GM18517 (cell line): ENCODE data around the gene KRT85.
A peak's percentile ranks its signal among the peaks of the same experiment; 100 is the strongest.
"Not testable (repeated sequence)": the region's sequence is repeated elsewhere in the genome, so short reads cannot be mapped to it uniquely, and the experiment has no call there.

Source experiments
- ATAC-seq: cut with Tn5 transposase; IDR thresholded peaks from one replicate; pipeline ENCODE4 v1.9.1; 2021; ENCODE audit warnings: mild to moderate bottlenecking, moderate library complexity; ENCODE audit not compliant: unreplicated experiment

KRT85 gene

GRCh38 chr12:52327830-52328500 is 39.3 kb downstream of the KRT85 start:
- ATAC-seq, result no peak

GRCh38 chr12:52327052-52327829 is 40.0 kb downstream of the KRT85 start:
- peak; percentile 90 for ATAC-seq

GRCh38 chr12:52324153-52324444 is 43.2 kb downstream of the KRT85 start:
- no peak for ATAC-seq

DNA sequence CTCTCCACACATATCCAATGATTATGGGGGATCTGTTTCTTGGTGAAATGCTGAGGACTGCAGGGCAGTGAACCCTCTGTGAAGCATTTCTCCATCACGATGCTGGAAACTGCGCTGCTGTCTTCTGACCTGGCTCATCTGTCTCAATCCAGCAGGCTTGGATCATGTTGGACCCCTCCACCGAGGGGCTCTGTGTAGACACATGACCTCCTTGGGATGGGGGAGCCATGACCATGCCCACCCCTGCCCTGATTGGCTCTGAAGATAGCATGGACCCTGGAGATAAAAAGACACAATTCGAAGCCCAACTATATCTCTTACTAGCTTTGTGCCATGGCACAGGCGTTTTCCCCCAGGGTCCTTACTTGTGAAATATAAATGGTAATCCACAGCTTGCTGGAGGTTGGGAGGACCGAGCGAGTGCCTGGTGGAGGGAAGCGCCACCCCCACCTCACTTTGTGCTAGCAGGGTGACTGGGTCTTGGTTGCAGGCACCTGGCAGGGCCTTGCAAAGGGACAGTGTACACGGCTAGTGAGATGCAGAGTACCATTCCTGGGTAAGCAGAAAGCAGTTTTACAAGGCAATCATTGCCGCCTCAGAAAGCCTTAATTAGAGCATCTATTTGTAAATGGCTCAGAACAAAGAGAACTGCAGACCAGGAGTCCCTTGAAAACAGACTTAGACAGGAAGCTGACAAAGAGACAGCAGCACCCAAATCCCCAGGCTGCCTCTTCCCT is 43.7 kb downstream of the KRT85 start:
- no peak for ATAC-seq

GRCh38 chr12:52323001-52323400 is 44.3 kb downstream of the KRT85 start:
- no peak for ATAC-seq

- no peak for ATAC-seq
These were observed 45.2 kb downstream of the KRT85 start for GRCh38 chr12:52322069-52322468.

DNA sequence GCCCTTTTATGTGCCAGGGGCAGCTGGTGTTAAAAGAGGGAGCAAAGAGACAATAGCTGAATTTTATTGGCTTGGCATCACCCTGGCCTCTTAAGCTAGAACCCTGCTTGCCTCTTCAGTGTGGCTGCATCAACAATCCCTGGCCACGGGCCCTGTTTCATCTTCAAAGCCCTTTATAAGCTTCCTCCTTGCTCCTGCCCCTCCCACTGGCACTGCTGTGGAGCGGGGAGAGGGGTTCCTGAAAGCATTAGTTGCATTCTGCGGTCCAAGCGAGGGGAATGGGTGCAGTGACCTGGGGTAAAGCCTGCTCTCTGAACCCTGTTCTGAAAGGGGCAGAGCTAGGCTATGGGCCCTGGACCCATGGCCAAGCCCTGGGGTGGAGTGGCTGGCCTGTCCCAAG is 45.9 kb downstream of the KRT85 start:
- ATAC-seq, result no peak

- ATAC-seq, result no peak
These were observed 46.4 kb downstream of the KRT85 start, which contains the start of gene KRT83 for GRCh38 chr12:52320784-52321400. Gene KRT83, minus strand, starts transcription at chr12:52321398. Its CDS starts 63 bp downstream, at chr12:52321335.

DNA sequence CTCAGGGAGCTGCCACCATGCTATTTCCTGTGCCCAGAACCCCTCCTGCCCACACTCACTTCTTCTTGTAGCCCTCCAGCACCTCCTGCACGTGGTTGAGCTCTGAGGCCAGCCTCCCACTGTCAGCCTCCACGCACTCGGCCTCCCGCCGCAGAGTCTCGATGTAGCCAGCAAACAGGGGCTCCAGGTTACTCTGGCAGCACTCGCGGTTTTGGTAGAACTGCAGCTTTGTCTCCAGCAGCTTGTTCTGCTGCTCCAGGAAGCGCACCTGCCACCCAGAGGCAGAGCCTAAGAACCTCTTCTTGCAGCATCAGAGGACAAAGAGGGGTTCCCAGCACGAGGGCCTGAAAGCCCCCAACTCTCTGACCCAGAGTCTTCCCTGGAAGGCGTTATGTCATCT is 48.2 kb downstream of the KRT85 start:
- ATAC-seq, result no peak

DNA sequence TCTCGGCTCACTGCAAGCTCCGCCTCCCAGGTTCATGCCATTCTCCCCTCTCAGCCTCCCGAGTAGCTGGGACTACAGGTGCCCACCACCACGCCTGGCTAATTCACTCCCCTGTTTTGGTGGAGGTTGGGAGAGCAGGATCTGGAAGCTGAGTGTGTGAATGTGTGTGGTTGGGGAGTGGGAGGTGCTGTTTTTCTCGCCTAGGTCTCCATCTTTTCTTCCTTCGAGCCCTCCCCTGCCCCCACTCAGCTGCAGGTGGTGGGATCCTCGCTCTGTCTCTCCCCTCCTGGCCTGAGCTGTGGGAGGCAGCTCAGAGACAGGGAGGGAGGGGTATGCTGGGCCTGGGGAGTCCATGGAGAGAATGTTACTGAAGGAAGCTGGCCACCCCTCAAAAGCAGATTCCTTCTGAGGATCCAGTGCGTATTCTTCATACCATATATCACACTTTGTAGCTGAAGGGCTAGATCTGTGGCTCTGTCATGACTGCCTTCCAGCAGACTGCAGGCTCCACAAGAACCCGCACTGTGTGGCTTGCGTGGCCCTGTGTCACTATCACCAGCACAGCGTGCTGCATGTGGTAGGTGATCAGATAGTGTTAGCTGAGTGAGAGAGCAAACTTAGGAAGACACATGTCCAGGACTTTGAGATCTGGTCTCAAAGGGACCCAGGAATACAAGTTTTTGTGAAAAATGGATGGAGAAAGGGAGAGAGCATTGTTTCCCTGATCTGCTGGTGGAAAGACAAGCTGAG is 48.9 kb downstream of the KRT85 start:
- ATAC-seq, result no peak

GRCh38 chr12:52317468-52318052 is 49.7 kb downstream of the KRT85 start:
- ATAC-seq, result no peak

DNA sequence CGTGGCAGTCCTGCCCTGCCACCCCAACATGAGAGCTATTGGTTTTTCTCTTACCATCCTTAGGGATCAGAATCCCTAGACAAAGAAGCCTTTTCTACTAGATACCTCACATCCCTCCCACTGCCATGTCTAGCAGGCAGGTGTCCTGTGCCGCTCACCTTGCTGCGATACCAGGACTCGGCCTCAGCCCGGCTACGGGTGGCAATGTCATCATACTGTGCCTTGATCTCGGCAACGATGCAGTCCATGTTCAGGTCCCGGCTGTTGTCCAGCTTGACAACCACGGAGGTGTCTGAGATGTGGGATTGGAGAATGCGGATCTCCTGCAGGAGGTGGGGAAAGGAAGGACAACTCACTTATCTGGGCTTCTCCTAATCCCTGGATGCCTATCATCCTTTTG is 50.6 kb downstream of the KRT85 start:
- ATAC-seq, result no peak

DNA sequence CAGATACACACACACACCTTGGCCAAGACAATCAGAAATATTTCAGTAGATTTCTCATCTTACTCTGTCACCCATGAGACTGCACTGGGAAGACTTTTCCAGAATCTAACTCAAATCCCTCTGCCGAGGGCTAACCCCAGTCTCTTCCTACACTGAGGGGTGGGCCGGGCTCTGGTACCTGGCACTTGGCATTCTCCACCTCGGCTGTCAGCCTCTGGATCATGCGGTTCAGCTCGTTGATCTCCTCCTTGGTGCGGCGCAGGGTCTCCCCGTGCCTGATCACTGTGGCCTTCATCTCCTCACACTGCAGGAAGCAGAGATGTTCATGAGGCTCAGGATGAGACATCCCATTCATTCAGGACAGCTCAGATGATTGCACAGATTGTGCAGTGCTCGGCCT is 51.0 kb downstream of the KRT85 start:
- no peak for ATAC-seq

DNA sequence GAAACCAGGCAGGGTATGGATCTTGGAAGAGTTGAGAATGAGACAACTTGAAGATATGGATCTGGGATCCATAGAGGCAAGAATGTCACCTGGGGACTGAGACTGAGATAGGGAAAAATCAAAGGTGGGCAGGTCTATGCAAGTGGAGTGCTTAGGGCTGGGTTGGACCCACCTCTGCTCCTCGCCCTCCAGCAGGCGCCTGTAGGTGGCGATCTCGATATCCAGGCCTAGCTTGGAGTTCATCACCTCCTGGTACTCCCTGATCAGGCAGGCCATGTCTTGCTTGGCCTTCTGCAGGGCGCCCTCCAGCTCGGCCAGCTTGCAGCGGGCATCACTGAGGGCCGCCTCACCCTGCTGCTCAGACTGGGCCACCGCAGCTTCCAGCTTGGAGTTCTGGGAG is 51.6 kb downstream of the KRT85 start:
- ATAC-seq, result not testable (repeated sequence)

DNA sequence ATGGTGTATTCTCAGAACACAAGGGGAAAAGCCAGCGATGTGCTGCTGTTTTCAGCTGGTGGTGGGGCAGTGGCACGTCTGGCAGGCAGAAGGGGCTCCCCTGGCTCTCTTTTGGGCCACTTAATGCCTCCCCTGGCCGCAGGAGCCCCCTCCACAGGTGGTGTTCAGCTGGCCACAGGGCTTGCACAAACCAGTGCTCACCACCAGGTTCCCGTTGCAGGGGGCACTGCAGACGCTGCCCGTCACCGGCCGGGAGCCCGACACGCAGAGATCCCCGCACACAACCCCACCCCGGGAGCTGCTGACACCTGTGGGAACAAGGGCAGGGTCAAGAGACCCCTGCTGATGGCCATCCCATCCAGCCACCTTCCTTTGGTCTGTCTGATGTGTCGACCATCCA is 52.8 kb downstream of the KRT85 start:
- ATAC-seq, result no peak

GRCh38 chr12:52313926-52314325 is 53.4 kb downstream of the KRT85 start:
- ATAC-seq, result no peak

DNA sequence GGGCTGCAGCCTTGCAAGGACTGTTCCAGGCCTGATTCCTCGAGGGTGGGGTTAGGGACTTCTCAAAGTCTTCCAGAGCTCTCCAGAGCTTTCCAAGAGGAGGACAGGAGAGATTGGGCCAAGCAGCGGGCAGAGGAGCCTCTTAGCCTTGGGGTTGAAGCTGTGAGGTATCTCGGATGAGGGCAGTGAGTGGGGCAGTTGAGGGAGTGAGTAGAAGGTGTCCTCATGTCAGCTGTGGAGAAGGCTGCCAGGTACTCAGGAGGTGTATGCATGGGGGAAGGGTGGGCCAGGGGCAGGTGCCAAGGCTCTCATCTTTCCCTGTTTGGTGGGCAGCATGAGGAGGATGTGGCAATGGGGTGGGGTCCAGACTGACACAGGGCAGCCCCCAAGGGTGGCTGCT is 53.8 kb downstream of the KRT85 start:
- ATAC-seq, result no peak

DNA sequence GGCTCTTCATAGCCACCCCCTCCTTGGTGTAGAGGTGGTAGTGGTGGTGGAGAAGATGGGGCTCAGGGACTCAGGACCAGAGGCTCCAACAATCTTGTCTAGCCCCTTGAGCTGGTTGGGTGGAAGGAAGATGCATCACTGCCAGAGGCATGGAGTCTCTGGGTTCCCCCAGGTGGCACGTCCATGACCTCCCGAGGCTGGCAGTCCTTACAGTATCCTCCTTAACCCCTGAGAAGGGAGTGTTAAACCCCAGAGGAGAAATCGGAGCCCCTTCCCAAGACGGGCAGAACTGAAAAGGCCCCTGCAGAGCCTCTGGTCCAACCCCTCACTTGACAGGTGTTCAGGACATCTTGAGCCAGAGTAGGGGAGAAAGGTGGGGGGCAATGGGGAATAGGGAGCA is 55.2 kb downstream of the KRT85 start:
- ATAC-seq, result no peak

DNA sequence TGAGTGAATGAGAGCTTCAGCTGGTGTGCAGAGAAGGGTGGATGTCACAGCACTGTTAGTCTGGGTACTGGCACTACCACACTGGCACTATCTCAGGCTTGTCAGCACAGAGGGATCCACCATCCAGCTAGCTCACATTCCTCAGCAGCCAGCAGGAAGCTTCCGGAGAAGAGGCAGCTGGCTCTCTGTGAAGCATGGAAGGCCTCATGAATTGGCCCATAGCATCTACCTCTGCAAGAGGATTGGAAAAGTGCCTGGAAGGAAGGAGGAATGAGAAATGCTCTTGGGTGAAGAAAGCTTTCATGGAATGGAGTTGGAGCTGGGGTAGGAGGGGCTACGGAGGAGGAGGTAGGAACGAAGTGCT is 56.0 kb downstream of the KRT85 start:
- no peak for ATAC-seq

DNA sequence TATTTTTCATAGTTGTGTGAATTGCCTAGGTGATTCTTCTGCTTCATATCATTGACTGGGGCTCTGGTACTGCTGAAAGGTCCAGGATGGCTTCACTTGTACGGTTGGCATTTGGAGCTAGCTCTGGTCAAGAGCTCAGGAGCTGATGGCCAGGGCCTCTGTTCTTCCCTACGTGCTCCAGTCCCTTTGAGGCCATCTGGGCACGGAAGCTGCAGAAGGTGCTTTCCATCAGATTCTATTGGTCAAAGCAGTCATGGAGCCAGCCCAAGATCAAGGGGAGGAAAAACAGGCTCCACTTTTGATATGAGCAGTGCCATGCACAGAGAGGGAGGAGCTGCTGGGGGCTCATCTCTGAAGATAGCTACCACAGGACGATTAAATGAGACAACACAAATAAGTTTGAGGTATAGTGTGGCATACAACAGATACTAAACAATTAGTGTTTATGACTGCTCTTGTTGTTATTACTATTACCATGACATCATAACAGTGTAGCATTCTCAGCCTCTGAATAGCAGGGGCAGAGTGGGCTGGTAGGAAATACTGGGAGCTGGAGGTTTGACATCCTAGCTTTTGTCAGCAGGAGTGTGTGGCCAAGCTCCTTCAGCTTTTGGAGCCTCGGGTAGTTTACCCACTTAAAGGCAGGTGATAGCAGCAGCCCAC is 56.5 kb downstream of the KRT85 start:
- no peak for ATAC-seq
